DND-41 (cell line): ENCODE measurements around the gene LAMA2.

ENCODE experiments used
- CTCF ChIP-seq: IDR thresholded peaks from 2 replicates; pipeline ENCODE4 v1.5.1; 2012; ENCODE audit warnings: borderline replicate concordance, low read length, moderate library complexity, mild to moderate bottlenecking; ENCODE audit not compliant: poor library complexity, severe bottlenecking; ENCODE audit errors: extremely low read depth
- EZH2 ChIP-seq: IDR thresholded peaks from 3 replicates; pipeline ENCODE4 v1.6.1; 2012; ENCODE audit warnings: borderline replicate concordance, low read depth, mild to moderate bottlenecking, moderate library complexity, low read length, inconsistent platforms; ENCODE audit not compliant: severe bottlenecking

- TF ChIP-seq CTCF (no peak), EZH2 (no peak)
These were observed 571.5 kb downstream of the LAMA2 start for GRCh38 chr6:129454488-129454887.
